ENCODE measurements around the gene ATP2B2.

ATP2B2 gene

DNA sequence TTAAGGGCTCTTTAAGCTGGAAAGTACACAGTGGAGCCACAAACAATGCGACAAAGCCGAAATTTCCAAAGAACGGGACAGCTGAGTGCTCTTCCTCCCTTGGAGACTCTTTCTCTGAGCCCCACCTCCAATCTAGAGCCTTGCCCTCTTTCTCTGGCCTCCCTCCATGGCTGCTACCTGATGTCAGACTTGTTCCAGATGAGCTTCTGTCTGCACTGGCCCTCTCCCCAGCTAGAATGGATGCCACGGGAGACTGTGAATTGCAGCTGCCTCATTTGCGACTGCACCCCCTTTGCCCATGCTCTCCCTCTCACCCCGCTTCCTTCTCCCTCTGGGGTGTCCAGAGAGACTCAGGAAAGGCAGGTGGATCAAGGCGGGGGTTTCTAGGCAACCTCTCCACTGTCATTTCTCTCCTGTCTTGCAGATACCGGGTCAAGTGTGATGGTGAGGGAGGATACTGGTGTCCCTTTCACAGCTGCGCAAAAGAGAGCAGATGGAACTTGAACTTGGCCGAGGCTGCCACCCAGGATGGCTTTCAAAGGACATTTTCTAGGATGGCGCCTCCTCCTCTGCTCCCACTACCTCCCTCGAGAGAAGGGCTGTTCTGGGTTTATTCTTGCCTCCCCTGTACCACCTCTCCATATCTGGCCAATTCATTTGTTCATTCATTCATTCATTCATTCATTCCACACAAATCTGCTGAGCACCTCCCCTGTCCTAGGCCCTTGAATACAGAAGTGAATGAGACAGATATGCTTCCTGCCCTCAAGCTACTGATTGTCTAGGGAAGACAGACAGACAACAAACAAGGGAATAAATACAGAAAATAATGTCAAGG, 12.8 kb downstream of the ATP2B2 start:
- DNase-seq, result no peak

DNA sequence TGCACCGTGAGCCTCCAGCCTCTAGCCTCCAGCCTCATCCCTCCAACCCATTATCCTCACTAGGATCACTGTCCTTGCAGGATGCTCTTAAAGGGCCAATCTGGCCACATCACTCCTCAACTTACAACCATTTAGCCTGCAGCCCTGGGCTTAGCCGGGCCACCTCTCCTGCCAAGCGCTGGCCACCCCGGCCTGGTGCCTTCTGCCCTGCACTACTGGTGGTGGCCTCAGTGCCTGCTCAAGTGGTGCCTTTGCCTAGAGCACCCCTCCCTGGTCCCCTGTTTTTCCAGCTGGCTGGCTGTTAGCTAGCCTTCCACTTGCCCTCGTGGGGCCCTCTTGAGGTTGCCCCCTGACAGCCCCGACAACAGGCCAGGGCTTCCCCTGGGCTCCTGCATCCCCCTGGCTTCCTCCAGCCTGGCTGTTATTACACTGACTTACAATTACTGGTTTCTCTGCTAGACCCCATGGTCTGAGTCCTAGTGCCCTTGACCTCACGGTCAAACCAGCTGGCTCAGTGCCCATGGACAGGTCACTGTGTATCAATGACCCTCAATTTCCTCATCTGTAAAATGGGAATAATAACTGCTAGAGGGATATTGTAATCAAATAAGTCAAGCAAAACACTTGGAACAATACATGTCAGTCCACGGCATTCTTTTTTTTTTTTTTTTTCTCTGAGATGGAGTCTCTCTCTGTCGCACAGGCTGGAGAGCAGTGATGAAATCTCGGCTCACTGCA, 15.5 kb downstream of the ATP2B2 start:
- DNase-seq, result no peak

DNA sequence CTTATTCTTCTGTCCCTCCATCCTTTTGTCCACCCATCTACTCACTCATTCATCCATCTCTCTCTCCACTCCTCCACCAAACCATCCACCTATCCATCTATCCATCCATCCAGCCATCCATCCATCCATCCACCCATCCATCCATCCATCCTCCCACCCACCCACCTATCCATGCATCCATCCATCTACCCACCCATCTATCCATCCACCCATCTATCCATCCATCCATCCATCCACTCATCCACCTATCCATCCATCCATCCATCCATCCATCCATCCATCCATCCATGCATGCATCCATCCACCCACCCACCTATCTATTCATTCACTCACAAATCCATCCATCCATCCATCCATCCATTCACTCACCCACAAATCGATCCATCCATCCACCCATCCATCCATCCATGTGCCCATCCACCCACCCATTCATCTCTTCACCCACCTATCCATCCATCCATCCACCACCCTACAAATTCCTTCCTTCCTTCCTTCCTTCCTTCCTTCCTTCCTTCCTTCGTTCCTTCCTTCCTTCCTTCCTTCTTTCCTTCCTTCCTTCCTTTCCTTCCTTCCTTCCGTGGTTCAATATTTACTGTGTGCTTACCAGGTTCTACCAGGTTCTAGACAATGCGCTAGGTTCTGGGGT, 17.3 kb downstream of the ATP2B2 start:
- DNase-seq, result no peak

DNA sequence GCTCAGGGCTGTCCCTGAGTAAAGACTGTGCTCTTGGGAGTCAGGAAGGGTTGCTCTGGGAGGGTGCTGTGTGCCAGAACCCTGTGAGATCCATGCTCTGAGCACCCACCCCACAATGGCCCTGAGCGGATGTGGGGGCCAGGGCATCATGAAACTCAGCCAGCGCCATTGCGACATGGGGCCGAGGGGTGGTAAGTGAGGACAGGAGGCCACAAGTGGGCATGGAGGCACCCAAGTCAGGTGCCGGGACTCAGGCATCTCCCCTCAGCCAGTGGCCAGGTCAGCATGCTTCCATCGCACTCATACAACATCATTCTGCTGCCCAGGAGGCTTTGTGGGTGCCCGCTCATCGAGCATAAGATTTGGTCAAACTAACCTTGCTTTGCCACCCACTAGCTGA, 19.6 kb downstream of the ATP2B2 start:
- DNase-seq, result no peak

DNA sequence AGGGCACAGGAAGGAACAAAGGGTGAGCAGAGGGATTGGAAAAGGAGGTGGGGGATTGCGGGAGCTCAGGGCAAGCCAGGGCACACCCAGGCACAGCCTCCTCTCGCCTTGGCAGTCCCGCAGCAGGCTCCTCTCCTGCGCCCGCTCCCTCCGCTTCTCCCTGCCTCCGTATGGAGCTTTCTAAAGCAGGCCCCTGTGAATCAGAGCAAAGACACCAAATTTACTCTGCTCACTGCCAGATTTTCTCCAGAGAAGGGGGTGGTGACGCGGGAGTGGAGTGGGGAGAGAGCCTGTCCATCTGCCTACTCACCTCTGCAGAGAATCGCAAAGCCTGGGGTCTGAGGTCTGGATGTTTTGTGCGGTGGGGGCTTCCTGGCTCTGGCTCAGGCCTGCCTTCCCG, 20.0 kb downstream of the ATP2B2 start:
- DNase-seq, result no peak

DNA sequence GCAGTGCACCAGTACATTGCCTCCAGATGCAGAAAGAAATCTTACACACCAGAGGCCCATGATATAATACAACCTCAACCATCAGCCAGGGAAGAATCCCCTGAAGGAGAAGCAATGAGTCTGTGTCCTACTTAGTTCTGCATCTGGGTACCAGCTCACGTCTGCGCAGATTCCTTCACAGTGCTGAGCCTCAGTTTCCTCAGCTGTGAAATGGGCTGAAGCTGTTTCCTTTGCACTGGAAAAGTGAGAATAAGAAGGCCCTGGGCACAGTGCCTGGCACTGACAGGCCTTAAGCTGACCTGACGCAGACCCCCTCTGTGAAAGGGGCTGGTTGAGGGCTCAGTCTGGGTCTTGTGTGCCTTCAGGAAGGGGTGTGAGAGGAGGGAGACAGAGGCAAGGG, 20.7 kb downstream of the ATP2B2 start:
- DNase-seq, result no peak

DNA sequence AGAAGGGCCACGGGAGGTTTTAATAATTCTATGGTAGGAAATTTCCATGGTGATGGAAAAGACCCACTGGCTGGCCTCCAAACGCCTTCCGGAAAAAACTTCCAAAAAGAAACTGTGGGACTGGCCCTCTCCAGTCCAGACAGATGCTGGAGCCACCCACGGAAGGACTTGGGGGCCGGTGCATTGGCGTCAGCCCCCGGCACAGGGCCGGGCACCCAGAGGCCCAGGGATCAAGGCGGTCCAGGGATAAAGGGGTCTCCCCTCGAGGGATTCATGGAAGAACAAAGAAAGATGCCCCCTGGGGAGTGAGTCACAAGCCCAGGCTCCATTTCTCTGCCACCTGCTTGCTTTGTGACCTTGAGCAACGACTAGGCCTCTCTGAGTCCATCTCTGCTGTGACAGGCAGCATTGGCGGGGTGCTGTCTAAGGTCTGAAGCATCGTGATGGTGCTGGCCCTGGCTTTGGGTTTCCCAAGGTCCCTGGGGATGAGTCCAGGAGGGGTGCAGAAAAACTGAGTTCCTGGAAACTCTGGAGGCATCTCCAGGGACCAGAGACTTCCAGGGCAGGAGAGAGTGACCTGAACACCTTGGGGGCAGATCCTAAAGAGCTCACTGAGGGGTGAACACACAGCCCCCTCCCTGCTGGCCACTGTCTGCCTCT, 21.6 kb downstream of the ATP2B2 start:
- DNase-seq, result no peak

DNA sequence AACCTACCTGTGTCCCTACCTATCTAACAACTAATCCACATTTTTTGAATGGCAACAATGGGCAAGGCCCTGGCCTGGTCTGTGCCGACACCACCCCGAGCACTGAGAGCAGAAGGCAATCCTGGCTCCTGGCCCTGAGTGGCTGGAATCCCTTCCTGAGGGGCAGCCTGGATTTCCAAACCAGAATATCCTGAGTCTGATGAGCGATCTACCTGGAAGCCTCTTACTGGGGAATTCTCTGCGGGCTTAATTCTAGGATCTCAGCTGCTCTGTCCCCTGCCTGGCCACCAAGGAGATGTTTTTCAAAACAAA, 22.1 kb downstream of the ATP2B2 start:
- no peak for DNase-seq

DNA sequence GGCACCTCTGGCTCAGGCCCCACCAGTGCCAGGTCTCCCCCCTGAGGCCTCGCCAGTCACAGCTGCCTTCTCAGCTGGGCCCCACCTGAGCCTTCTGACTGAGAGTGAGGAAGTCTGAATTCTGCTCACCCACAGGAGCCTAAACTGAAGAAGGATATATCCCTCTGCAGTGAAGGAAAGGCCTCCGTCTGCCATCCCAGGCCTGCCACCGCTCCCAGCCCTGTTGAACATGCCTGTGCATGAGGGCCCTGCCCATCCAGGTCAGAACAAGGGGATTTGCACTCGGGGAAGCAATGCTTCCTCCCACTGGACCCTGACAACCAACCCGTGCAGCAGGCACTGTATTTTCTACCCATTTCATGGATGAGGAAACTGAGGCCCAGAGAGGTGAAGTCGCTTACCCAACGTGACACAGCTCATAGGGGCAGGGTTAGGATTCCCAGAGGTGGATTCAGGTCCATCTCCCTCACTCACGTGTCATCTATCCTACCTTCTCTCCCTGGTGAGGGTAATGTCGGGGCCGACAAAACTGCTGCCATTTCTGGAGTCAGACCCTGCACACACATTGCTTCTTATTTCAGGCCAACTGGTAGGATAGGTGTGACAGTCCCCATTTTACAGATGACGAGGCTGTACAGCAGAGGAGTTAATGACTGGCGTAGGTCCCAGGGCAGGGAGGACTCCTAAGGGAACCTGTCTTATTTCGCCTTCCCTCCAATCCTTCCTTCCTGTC, 22.6 kb downstream of the ATP2B2 start:
- no peak for DNase-seq

DNA sequence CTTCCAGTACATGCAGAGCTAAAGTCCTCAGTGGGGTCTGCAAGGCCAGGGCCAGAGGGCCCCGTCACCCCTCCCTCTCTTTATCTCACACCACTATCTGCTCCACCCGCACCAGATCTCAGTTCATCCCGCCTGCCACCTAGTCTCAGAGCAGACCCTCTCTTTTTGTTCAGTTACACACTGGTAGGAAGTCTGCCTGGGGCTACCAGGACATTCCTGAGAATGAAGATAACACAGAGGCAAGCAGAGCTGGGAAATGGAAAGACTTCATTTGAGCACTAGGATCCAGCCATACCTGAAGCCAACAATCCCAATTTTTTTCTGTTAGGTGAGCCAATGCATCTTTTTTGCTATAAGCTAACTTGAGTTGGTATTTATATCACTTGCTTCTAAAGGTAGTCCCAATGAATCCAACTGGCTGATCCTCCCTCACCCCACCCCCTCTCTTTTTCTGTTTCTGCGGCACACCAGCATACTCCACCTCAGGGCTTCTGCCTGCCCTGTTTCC, 24.5 kb downstream of the ATP2B2 start:
- DNase-seq, result no peak

DNA sequence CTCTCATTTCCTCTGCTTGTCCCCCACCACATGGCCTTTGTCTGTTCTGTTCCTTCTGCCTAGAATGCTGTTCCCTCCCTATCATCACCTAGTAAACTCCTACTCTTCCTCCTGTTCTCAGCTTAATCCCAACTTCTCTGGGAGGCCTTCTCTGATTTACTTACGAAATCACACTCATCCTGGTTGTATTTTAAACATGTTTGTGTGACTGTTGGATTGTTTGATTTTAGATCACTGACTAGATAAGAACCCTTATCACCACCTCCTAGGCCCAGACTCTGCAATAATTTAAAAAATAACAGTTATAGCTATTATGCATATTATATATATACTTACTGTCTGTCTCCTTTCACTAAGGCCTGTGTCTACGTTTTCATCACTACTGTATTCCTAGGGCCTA, 26.1 kb downstream of the ATP2B2 start:
- no peak for DNase-seq

DNA sequence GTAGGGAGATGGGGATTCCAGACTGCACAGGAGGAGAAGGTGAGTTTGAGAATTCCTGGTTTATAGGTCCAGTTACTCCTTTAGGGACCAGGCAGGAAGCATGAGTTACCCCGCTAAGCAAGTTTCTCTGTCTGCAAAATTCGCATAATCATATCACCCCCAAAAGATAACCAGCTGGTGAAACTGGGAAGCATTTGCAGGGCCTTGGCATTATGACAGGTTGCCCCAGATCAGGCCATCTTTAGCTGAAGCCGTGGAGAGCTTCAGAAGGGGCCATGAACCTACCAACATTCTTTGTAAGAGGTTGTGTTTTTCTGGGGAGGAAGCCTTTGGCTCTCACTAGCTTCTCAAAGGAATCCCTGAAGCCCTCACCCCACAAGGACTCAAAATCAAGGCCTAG, 29.4 kb downstream of the ATP2B2 start:
- DNase-seq, result no peak

DNA sequence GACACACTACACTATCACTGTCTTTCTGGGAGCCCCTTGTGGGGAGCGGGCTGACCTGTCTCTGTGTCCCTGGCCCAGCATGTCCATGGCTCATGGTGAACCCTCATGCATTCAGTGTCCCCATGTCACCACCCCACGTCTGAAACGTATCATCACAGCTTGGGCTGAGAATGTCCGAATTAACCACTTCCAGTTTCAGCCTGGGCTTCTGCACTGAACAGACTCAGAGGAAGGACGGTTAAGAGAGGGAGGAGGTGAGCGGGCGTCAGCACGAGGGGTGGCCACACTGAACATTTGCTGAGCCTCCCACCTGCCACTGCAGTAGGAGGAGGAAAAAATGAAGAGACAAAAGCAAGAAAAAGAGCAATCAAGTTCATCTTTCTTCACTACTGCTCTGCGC, 30.5 kb downstream of the ATP2B2 start:
- DNase-seq, result no peak

DNA sequence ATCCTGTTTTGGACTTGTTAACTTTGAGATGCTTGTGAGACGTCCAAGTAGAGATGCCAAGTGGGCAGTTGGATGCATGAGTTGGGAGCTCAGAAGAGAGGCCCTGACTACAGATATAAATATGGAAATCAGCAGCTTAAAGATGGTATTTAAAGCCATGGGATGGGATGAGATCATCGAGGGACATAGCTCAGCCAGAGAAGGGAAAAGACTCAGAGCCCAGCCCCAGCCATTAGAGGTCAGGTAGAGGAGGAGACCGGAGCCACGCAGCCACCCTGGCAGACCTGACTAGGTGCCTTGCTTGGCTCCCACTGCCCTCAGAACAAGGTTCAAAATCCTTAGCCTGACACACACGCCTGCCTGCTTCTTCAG, 31.1 kb downstream of the ATP2B2 start:
- no peak for DNase-seq

DNA sequence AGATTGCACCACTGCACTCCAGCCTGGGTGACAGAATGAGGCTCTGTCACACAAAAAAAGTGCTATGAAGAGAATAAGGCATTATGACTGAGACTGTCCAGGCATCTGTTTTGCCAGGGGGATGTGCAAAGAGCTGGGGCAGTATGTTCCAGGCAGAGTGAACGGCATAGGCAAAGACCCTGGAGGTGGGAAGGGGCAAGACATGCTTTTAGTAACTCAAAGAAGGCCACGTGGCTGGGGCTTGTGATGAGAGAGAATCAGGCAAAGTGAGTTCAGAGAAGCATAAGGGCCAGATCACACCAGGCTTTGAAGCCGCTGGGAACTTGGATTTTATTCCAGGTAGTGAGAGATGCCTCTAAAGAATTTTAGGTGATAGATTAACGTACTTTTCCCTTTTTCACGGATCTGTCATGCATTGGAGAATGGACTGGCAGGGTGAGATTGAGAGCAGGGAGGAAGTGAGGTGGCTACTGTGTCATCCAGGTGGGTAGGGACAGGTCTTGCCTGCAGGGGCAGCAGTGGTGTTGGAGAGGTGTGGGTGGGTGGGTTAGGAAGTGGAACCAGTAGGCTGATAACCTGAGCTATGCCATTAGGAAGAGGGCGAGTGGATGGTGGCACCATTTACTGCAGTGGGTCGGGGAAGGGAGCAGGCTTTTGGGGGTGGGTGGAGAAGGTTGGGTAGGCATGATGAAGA, 31.7 kb downstream of the ATP2B2 start:
- DNase-seq, result no peak

DNA sequence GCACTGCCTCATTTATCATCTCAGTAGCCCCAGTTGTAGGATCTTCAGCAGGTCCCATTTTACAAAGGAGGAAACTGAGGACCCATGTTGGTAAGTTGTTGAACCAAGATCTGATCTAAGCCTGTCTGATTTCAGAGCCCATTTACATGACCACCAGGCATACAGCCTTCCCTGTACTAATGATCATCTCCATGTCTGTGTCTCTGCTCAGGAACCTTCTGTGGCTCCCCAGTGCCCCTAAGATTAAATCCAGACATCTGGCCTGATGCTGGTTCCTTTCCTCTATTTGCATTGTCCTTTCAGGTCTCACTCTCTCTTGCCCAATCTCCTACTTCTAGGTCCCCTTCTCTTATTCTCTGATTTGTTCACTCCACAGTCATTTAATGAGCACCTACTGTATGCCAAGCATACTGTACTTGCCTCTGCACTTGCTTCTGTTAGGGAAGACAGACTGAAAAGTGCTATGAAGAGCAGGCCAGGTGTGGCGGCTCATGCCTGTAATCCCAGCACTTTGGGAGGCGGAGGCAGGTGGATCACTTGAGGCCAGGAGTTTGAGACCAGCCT, 32.4 kb downstream of the ATP2B2 start:
- DNase-seq, result no peak

DNA sequence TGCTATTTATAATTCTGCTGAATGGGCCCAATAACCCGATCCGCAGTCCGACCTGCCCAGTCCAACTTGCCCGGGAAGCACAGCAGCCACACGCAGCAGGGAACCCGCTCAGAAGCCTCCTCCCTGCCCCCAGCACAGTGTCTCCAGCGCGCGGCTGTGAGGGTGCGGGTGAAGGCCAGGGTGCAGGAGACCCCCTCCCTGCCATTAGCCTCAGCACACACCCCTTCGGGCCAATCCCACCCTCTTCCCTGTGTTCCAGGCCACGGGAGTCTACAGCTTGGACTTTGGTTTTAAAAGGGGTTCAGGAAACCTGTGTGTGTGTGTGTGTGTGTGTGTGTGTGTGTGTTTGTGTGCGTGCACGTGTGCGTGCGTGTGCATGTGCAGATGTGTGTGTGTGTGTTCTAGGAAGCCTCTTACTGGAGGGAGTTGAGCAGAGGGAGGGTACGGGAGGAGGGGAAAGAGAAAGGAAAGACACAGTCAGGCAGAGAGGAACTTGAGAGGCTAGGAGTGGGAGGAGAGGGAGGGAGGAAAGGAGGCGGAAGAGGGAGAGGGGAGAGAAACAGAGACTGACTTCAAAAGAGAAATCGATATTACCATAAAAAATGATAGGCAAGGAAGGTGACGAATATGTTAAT, 34.2 kb downstream of the ATP2B2 start:
- DNase-seq, result no peak

DNA sequence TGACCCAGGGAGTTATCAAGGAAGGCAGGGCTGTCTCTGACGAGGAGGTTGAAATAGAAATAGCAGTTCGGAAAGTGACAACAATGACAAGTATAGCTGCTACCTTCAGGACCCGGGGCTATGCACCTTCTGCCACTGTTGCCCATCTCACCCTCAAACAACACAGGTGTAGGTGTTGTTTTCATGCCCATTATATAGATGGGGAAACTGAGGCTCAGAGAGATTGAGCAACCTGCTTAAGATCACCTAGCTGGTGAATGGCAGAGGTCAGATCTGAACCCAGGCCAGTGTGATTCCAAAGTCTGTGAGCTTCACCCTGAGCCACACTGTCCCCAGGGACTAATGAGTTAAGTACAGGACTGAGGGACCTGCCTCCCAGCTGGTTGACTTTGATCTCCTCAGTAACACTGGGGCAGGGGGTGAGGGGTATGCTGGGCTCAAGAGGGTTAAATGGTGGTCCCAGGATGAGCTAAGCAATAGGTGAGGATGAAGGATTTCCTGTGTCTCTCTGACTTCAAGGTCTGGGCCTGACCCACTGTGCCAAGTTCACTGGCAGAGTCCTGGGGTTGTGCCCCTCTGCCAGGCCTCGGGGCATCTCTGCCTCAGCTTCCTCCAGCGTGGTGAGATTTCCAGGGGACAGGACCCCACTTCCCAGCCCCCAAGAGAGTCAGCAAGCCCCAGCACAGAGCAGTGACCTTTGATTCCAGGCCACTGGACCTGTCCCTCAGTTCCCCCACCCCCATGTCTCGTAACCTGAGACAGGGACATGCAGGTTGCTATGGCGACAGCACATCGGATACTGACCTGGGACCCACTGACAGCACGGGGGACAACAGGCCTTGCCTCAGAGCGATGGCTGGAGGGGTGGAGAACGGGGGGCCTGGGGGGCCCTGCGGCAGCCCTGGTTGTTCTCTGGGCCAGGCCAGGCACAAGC, 35.0 kb downstream of the ATP2B2 start:
- no peak for DNase-seq

DNA sequence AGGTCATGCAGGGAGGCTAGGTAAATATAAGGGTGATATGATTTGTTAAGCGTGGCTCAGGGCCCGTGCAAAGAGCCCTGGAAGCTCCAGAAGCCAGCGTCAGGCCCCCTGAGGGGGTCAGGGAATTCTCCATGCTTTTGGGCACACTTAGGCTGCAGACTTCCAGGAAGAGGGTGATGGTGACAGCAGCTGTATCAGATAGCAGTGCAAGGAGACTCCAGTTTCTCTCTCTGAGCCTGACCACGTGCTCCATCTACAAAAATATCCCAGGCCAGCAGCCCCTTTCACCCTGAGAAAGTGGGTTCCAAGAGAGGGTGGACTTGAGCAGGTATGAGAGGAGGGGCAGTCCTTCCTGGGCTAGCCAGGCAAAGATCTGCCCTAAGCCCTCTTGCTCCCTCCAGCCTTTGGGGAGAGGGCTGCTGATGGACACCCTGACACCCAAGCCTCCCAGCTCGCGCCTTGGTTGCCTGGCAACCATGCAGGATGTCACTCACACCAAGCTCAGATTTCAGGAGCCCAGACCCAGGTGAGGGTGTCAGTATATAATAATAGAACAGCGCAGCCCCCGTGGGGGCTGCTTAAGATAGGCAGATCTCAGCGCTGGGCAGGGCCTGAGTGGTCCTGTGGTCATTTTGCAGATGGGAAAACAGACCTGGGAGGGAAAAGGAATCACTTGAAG, 35.8 kb downstream of the ATP2B2 start:
- no peak for DNase-seq
